NCI-H1048 (cell line): ENCODE measurements around the gene VSNL1.

Experiments
- DNase-seq: peaks from one replicate; lab custom pipeline; 2025; lab: John Stamatoyannopoulos, UW

The VSNL1 gene

DNA sequence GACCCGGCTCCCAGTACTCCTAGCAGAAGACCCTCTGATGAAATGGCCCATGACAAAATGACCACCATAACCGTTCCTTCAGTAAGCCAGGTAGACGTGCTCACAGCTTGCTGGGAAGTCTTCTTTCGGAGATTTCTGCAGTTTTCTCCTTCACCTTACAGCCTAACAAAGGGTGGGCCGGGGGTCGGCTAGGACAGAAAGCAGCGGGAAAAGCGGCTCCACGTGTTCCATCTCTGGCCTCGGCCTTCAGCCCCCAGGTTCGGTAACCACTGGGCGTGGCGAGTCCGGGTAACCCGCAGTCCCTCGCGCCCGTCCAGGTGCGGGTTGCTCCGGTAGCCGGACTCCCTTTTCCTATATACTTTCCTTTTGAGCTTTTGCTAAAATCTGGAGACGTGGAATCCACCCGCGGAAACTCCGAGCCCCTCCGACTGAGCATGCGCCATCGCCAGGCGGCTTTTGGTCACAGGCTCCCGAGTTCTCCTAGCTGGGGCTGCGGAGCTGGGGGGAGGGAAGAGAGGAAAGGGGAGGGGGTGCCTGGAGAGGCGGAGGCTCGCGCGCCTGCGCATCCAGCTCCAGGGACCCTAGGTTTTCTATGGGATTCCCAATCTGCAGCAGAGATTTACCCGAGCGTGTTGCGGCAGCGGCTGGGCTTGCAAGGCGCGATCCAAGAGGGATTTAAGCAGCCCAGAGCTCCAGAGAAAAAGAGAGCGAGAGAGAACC, at the start of gene VSNL1:
VSNL1 (plus strand) TSS at position 604 of the 720 bp plus-strand sequence. CDS start 51,379 bp downstream, outside the sequence.
- peak; percentile 90 for DNase-seq

DNA sequence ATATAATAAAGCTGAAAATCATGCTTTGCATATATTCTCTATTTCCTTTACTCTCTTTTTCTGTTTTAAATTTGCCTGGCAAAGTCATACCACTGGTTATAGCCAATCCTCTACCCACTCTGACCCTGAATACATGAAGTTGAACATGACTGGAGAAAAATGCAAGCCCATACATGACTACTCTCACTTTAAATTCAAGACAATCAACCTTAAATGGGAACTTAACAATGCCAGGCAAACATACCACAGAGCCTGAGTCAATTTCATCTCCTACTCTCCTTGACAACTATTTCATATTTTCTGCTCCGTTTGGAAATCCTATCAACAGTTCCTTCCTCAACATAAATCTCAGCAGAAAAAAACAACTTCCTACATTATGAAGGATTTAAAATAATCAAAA, 44.9 kb upstream of the VSNL1 start:
- no peak for DNase-seq

DNA sequence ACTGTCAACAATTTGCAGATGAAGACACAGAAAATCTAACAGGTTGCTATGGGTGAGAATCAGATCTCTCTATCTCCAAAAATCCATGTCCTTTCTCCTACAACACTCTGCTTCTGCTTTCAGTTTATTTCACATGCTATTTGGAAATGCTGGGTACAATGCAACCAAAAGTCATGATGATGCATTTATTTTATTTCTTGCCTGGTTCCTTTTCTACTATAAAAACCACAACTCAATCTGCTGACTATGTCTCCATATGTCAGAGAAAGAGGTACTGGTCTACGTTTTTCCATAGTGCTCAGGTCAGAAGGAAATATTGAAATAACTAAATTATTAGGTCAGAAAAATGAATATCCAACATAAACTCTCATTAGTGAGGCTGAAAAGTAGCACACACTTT, 42.8 kb upstream of the VSNL1 start:
- no peak for DNase-seq

DNA sequence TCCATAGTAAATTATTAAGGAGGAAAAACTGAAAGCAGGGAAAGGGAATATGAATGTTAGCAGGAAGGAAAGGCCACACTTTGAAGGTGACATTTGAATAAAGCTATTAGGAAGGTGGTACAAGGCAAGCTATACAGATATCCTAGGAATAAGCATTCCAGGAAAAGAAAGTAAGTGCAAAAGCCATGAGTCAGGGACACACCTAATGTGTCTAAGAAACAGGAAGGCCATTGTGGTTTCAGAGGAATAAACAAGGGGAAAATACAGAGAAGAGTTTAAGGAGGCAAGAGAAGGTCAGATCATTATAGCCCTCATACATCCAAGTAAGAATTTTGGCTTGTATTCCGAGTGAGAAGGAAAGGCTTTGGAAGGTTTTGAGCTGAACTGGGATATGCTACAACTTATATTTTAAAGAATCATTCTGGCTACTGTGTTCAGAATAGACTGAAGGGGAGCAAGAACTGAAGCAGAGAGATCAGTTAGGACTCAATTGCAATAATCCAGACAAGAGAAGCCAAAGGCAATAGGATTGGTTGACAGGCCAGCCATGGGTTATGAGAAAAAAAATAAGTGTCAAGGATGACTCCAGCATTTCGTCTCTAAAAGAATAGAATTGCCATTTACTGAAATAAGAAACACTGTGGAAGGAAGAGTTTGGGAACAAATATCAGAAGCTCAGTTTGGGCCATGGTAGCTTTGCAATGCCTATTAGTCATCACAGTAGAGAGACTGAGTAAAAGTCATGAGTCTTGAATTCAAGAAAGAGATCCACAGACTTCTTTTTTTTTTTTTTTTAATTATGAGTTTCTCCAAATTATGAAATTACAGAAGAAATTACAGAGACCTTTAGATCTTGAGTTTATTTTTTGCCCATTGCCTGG, 33.5 kb upstream of the VSNL1 start:
- no peak for DNase-seq

DNA sequence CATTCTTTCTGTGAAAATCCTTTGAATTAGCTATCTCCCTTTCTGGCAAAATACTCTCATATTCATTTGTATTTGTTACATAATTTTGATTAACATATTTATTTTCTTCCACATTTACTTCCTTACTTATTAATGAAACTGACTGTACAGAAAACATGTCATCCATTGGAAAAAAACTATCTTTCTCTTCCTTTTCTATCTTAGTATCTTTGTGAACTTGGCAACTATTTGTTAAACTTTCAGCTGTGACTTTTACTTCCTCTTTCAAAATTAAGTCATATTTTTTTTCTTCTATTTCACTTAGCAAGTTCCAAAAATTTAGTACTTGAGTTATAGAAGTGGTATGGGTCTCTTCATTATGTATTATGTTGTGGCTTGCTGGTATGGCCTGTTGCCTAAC, 24.8 kb upstream of the VSNL1 start:
- DNase-seq, result no peak

DNA sequence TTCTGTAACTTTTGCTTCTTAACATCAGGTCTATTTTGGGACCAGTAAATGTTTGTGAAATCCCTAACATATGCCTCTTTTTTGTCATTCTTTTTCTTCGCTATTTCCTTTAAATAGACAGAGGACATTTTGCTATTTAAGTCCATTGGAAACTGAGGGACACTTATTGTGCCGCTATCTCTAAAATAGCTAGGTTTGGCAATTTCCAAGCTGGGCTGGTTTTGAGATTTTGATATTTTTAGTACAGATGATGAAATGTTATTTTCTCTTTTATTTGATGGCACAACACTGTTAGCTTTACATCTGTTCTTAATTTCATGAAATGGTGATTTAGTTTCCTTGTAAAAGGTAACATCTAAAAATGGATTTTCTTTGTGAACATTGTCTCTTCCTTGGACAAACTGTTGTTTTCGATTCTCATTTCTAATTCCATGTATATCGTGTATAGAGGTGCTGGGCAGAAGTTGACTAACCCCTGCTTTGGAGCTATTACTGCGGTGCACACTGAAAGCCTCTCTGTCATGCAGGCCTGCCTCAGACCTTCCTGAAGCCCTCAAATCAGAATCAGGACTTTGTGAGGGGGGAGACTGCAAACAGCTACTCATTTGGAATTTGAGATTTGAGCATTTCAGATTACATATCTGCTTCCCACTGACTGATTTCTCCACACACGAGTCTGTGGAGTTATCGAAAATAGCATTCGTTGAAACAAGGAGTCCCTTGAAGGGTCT, 22.9 kb upstream of the VSNL1 start:
- no peak for DNase-seq

DNA sequence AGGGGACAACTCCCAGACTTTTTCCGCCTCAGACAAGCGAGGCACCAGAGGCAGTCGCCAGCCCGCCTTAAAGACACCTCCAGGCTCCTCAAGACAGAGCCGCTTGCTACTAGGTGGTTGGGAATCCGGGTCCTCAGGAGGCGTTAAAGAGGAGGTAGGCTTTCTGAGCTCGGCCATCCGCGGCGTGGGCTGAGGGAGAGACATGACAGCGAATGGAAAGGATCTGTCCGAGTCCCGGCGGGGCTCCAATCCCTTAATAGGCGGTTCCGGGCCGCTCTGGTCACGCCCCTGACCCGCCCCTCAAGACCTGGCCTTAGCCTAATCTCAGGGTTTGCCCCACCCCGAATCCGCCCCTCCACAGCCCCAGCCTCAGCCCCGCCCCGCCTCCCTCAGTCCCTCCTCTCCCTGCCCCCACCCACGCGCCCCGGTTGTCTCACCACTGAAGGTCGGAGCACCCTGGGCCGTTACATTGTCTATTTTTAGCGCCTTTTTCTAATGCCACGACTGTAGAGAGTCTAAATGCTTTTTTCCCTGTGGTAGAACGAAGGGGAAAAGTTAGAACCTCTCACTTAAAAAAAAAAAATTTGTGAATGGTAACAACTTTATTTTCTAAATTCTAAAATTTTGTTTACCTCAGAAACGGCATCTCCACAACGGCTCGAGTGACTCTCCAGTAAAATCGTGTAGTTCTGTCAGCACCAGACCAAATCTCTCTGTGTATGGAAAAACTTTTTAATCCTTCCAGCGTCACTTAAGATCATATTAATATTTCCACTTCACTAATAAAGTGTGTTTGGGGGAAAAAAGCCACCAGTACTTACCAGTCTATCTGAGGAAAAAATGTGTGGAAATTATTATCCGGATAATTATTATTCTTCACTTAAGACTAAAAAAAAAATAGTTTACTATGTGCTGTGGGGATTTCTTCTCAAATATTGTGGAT, 22.0 kb upstream of the VSNL1 start, which contains the start of gene RAD51AP2:
RAD51AP2 (minus strand) TSS at position 229 of the 943 bp plus-strand sequence; CDS start at position 204, 25 bp downstream.
- DNase-seq, result no peak

DNA sequence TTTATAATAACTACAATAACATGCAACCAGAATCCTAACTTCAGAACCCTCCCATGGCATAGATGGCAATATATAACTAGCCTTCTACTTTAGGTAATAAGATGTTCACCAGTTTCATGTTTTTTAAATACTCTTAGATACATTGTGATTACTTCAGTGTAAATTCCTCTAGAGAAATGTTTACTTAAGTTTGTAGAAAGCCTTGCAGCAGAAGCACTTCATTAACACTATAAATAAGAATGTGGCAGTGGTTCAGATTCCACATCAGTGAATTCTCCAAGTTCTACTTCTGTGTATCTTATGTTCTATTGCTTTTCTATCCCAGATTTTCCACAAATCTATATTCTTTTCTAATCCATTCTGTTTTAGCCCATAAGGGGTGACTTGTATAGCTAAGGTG, 21.0 kb upstream of the VSNL1 start:
- no peak for DNase-seq

DNA sequence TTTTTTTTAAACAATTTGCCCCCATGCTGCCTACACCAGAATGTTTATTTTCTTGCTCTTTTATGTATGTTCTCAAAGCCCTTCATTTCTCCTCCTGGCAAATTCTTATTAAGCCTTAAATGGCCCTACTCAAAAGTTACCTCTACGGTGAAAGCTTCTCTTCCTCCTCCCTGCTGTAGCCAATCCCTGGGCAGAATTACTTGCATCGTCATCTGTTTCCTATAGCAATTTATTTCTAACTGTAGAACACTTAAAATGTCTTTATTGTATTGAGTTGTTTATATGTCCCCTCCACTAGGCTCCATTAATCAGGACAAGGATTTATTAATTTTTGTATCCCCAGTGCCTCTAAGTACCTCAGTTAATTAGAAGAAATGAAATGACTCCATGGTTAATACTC, 19.7 kb upstream of the VSNL1 start:
- no peak for DNase-seq

DNA sequence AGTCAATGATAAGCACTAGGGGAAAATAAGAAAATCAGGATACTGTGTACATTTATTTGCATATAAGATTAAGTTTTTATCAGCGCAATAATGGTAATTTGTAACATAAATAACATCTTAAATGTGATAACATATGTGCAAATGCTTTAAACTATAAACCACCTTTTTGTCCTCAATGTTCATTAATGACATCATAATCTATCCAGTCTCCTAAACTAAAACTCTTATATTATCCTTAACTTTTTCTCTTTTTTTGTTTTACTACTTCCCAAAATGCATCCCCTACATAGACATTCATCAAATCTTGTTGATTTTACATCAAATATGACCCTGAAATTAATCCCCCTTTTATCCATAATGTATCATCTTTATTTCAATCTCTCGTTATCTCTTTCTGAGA, 18.9 kb upstream of the VSNL1 start:
- no peak for DNase-seq

DNA sequence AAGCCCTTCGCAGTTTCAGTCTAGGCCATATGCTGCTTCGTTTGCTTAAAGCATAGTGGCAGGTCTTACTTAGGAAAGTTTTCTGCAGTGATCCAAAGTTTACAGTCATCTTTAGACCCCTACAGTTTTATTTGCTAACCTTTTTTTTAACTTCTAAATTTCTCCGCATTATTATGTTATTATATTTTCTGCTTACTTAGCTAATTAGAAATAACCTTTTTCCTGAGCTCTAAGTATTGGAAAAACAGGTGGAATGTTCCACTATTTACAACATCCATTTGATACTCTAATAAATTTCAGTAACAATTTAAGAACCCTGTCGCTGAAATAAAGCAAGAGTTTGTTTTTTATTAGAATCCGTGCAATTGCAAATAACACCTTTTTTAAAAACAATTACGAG, 18.2 kb upstream of the VSNL1 start:
- DNase-seq, result no peak

DNA sequence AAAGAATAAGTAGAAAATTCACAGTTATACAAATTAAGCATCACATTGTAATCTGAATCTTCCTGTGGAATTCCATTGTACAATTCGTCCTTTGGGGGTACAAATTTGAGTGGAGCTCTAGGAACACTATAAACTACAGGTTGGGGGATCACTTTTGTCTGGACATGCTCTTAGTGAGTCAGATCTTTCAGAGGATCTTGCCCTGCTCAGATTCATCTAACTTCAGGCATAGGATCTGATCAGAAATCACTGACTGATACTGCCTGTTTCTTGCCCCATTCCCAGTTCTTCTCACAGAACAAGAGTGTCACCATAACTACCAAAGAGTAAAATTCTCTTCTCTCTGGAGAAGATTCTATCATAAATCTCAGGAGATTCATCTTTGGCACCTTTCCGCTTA, 10.7 kb upstream of the VSNL1 start:
- DNase-seq, result no peak

DNA sequence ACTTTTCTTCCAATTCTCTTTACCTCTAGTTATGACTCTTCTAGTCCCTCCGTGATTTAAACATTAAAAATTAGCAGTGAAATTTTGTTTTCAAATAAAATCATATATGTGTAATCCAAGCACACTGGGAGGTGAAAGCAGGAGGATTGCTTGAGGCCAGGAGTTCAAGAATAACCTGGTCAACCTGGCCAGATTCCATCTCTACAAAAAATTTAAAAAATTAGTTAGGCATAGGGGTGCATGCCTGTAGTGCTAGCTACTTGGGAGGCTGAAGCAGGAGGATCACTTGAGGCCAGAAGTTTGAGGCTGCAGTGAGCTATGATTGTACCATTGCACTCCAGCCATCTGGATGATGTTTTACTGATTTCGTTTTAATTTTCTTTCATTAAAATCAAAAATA, 7.0 kb upstream of the VSNL1 start:
- DNase-seq, result no peak

DNA sequence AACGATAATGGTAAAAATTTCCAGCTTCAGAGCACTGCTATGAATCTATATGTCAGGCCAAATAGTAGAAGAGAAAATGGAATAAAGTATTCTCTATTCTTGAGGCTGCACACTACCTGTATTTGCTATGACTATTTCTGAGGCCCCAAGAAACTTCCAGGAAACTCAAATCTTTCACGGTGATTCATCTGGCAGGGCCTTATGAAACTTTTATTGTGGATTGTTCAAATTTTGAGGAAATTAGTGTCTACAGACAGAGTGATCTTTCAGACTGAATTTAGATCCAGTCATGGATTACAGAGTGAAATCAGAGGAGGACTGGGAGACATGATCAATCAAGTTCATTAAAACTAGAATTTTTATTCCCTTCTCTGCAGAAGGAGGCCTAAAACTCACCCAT, 4.1 kb upstream of the VSNL1 start:
- no peak for DNase-seq

DNA sequence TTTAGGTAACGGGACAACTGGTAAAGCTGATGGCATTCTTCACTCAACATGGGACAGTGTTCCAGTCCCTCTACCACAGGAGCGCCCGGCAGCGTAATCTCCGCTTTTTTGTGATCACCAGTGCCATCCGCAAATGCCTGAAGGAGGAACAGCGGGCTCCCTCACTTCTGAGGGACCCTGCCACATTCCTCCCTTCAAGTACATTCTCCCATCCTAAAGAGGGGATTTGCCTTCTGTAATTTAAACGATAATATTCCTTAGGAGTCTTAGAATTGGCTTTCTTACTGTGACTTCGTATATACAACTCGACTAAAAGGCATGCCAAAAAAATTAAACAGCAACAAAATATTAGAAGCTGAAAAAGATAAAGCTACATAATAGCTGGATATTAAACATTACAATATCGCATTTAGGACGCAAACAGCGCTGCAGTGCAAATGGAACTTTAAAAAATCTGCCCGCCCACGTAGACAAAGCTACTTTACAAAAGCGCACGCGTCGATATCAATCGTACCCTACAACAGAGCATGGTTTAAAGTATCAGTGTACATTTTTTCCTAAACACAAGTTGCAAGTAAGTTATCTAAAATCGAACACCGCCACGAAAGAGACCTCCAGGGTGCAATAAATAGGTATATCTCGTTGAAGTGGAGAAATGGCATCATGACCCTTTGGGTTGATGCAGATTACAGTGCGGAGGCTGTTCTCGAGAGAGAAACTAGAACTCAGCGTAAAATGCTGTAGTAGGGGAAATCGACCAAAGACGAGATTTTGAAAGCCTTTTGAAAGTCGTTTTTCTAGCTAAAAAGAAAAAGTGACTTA, 2.3 kb upstream of the VSNL1 start:
- DNase-seq, result no peak

DNA sequence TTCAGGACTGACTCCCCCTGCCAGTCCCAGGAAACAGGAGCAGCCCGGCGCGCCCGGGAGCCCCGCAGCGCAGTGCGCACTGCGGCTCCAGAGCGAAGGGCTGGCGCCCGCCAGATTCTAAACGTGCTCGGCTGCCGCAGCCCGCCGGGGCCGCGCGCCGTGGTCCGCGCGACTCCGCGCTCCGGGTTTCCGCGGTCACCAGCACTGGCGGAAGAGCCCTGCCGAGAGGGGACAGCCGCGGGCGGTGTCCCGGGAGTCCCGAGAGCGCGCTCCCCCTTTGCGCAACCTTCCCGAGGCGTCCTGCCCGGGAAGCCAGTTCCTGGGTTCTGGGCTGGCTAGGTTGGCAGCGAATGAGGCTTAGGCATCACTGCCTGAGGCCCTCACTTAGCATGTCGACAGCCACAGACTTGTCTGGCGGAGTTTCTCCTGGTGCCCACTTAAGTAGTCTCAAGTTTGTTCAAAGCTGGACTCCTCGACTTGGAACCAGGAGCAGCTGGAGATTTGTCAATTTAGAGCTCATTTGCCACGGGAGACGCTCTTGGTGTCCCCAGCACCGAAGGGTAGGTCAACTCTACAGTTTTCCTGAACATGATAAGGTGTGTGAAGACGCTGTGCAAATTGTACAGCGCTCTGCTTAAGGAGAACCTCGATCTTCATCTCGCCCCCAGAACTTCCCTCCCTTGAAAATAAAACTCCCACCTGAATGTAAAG, 1.5 kb upstream of the VSNL1 start:
- DNase-seq, result peak; percentile 70

DNA sequence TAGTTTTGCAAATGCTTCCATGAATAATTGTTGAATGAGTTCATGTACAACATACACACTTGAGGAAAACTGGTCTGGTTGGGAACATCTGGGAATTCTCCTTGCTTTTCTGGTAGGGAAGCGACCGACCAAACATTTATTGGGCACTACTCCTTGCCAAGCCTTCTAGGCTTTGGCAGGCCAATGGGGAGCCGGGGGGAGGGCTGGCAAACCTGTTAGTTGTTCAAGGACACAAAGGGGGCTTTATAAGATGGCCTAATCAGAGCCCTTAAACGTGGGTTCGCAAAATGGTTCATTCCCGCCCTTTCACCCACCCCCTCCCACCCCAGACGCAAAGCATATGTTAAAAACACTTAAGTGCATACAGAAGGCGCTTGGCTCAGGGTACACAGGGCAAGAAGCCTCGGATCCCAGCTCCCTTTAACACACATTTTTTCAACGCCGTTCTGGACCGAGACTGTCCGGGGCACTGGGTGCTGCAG, 844 bp upstream of the VSNL1 start:
- DNase-seq, result peak; percentile 61

DNA sequence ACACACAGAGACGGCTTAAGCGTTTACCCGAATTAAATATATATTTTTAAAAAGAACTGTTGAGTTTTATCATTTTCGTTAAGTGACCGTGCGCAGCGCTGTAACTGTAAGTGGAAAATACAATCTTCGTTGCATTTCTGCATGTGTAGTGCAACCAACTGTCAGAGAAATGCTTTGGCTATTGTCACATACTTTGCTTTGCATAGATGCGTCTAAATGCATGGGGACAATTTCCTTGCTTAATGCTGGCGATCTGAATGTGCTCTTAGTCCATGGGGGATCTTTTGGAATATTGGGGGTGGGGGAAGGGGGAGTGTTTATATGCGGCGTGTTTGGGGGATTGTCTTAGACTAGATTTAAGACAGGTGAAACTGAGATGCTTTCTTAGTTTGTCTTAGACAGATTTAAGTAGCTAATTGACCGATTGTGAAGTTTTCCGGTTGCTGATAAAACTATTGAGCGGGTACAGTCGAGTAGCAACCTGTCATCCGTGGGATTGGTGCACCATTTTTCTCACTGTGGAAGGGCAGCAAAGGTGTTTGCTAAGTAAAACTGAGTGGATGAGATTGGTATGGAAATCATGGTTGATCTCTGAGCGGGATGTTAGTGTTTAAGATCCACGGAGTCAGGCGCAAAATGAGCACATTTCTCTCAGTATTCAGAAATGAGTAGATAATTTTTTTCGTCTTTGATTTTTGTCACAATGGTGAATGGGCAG, 476 bp downstream of the VSNL1 start:
- DNase-seq, result no peak

DNA sequence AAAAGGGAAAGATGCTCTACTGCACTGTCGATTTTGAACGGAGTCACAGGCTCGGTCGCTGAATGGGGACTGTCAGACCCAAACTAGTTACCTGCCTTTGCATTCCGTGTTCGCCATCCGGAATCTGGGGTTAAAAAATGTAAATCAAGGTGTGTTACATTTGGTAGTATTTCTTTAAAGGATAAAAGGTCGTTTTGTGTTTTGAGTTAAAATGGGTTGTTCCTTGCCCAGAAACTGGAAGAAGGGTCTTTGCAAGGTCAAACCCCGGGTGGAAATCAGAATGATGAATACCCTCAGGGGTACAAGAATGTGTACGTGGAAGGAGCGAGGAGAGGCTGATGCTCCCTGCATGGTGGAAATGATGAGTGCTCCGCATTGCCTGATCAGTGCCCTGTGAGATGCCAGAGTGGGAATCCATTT, 1.0 kb downstream of the VSNL1 start:
- no peak for DNase-seq
